Activated CD8-positive, alpha-beta T cell treated with anti-CD3 and anti-CD28 coated beads for 36 hours (primary cell): ENCODE results near the gene PVR. TPM values are rescaled to one million over a fixed set of nuclear protein-coding genes. Genes with fewer than 3 reads are reported as not detected.

Experiments used
- ATAC-seq: fragments of 200-7000 bp; cut with Tn5 transposase; one replicate; pipeline ENCODE4 v1.10.0; 2021; ENCODE audit warnings: mild to moderate bottlenecking, moderate library complexity
- CTCF ChIA-PET: fragments of 350-600 bp; sonication (Branson Sonifier 250); formaldehyde crosslinking; loops from one replicate; lab custom pipeline; 2021; ENCODE audit warnings: antibody characterized with exemption; lab: Charles Lee
- POLR2A ChIA-PET: fragments of 350-600 bp; sonication (Branson Sonifier 250); formaldehyde crosslinking; loops from one replicate; lab custom pipeline; 2021; ENCODE audit warnings: antibody characterized with exemption; lab: Charles Lee
- DNase-seq: peaks from one replicate; pipeline ENCODE4 v3.0.0-alpha.2; 2020
- H3K27ac Mint-ChIP-seq: one replicate; pipeline ENCODE4 v1.8.0; 2021; ENCODE audit warnings: mild to moderate bottlenecking, mixed read lengths
- H3K27me3 Mint-ChIP-seq: one replicate; pipeline ENCODE4 v1.8.0; 2021; ENCODE audit warnings: mixed read lengths
- H3K36me3 Mint-ChIP-seq: one replicate; pipeline ENCODE4 v1.8.0; 2021; ENCODE audit warnings: low read depth, mixed read lengths
- H3K4me1 Mint-ChIP-seq: one replicate; pipeline ENCODE4 v1.8.0; 2021; ENCODE audit warnings: low read depth, mixed read lengths
- H3K4me3 Mint-ChIP-seq: one replicate; pipeline ENCODE4 v1.8.0; 2021; ENCODE audit warnings: mild to moderate bottlenecking, moderate library complexity, mixed read lengths
- H3K9me3 Mint-ChIP-seq: one replicate; pipeline ENCODE4 v1.8.0; 2021; ENCODE audit warnings: mixed read lengths
- CTCF ChIP-seq: fragments of 200-600 bp; IDR thresholded peaks from one replicate; pipeline ENCODE4 v1.8.0; 2022; ENCODE audit warnings: antibody characterized with exemption, mild to moderate bottlenecking
- intact Hi-C: fragments of 100-400 bp; cut with micrococcal nuclease; formaldehyde crosslinking; loops from one replicate; pipeline ENCODE4 v1.10.0; 2022
- total RNA-seq, 2 experiments: library from RNA; stranded (reverse); gene quantifications; one replicate each; pipeline ENCODE4 v1.2.3, GENCODE V29; 2021

Gene PVR
- total RNA-seq, 2 experiments from 2014 or later: 7.4 to 8.3 TPM

- no peak for TF ChIP-seq CTCF
- Mint-ChIP-seq H3K9me3 (no peaks in the 10 kb centered on the region), H3K27me3 (peaks cover 21% of the 10 kb centered on the region), H3K4me3 (no peak overlapping the region), H3K4me1 (peaks cover 26% of the 10 kb centered on the region), H3K27ac (peak overlapping the region; percentile 17), H3K36me3 (no peaks in the 10 kb centered on the region)
- intact Hi-C loops: no loop called here
- ChIA-PET CTCF (interaction anchor here (1.0 to 1.3 kb wide), 5 partner anchors 28 to 114 kb away, joined by 3 to 4 read pairs (median 3); no protein-coding TSS in a partner anchor), POLR2A (no interaction called here)
- DNase-seq (peak; percentile 56), ATAC-seq (peak; percentile 62)
These were observed 41.5 kb downstream of the PVR start for GRCh38 chr19:44684892-44685863.

DNA sequence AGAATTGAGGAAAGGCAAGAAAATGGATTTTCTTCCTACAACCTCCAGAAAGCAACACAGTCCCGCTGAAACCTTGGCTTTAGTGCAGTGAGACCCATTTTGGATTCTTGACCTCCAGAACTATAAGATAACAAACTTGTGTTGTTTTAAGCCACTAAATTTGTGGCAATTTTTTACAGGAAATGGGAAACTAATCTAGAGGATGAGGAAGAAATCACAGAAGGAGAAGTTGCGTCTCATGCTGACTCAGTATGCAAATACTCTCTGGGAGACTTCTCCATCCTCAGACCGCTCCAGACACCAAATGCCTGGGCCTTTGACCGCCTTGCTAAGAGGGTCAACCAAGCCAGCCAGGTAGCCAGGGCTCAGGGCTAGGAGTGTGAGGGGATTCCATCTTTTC is 42.2 kb downstream of the PVR start:
- TF ChIP-seq CTCF: no peak
- H3K36me3 Mint-ChIP-seq: no peaks in the 10 kb centered on the region
- POLR2A ChIA-PET: interaction anchor here (0.7 kb wide), 1 partner anchor 63 kb away, joined by 3 read pairs; no protein-coding TSS in a partner anchor
- CTCF ChIA-PET: interaction anchor here (1.0 to 1.3 kb wide), 5 partner anchors 29 to 115 kb away, joined by 3 to 4 read pairs (median 3); no protein-coding TSS in a partner anchor
- DNase-seq (no peak), ATAC-seq (no peak)
- peaks cover 26% of the 10 kb centered on the region for H3K4me1 Mint-ChIP-seq
- H3K27me3 Mint-ChIP-seq: peaks cover 21% of the 10 kb centered on the region
- no peak overlapping the region for H3K4me3 Mint-ChIP-seq
- intact Hi-C loops: no loop called here
- no peak overlapping the region for H3K27ac Mint-ChIP-seq
- no peaks in the 10 kb centered on the region for H3K9me3 Mint-ChIP-seq

- Mint-ChIP-seq H3K9me3 (no peaks in the 10 kb centered on the region), H3K27me3 (peaks cover 21% of the 10 kb centered on the region)
These were observed 43.2 kb downstream of the PVR start for GRCh38 chr19:44686896-44687295.

GRCh38 chr19:44687888-44688287 is 44.2 kb downstream of the PVR start:
- no peak for TF ChIP-seq CTCF
- Mint-ChIP-seq H3K4me1 (peaks cover 40% of the 10 kb centered on the region), H3K27me3 (peaks cover 21% of the 10 kb centered on the region), H3K4me3 (no peak overlapping the region), H3K36me3 (no peaks in the 10 kb centered on the region), H3K9me3 (no peaks in the 10 kb centered on the region), H3K27ac (no peak overlapping the region)
- ChIA-PET POLR2A (no interaction called here), CTCF (interaction anchor here (1.4 to 5.9 kb wide), 4 partner anchors 8 to 84 kb away, joined by 4 to 93 read pairs (median 44); no protein-coding TSS in a partner anchor)
- no peak for ATAC-seq
- DNase-seq: no peak
- intact Hi-C loops: loop anchor here (2.0 kb wide), 1 partner anchor 83 kb away; no protein-coding TSS in a partner anchor

More at GRCh38 chr19:44686896-44687295, 43.2 kb downstream of the PVR start:
- Mint-ChIP-seq H3K4me3 (no peak overlapping the region), H3K36me3 (no peaks in the 10 kb centered on the region), H3K27ac (no peak overlapping the region), H3K4me1 (peaks cover 30% of the 10 kb centered on the region)
- ChIA-PET CTCF (interaction anchor here (1.2 kb wide), 1 partner anchor 84 kb away, joined by 6 read pairs; no protein-coding TSS in a partner anchor), POLR2A (interaction anchor here (0.7 kb wide), 1 partner anchor 62 kb away, joined by 3 read pairs; no protein-coding TSS in a partner anchor)
- DNase-seq (no peak), ATAC-seq (no peak)
- intact Hi-C loops: no loop called here
- no peak for TF ChIP-seq CTCF
